Measurements from ENCODE around the gene TPPP2. TPM values are rescaled to one million over a fixed set of nuclear protein-coding genes. Genes with fewer than 3 reads are reported as not detected.

TPPP2 gene
- total RNA-seq, 2 experiments from 2014 or later: not detected

GRCh38 chr14:21071225-21072030 lies 41.4 kb downstream of the TPPP2 start:
- H3K79me2 ChIP-seq (ENCODE audit: insufficient read depth, low read depth, low read length): no peaks in the 10 kb centered on the region
- H3K9me2 ChIP-seq (ENCODE audit: insufficient read depth, low read length): no peaks in the 10 kb centered on the region
- TF ChIP-seq EZH2phosphoT487 (IDR thresholded peaks at IDR 0.05; ENCODE audit: borderline replicate concordance, low read depth, low read length) (no peak), CTCF (conservative IDR thresholded peaks at IDR 0.05; ENCODE audit: low read length) (no peak)
- no peaks in the 10 kb centered on the region for H3K36me3 ChIP-seq (ENCODE audit: insufficient read depth, low read length)
- peak overlapping the region; percentile 83 for H2AFZ ChIP-seq (ENCODE audit: low read length)
- peak overlapping the region; percentile 87 for H3K4me2 ChIP-seq (ENCODE audit: low read length)
- ChIA-PET CTCF (ENCODE audit: unreplicated experiment) (interaction anchor here (0.6 to 2.0 kb wide), 11 partner anchors 9 to 111 kb away, joined by 3 to 16 read pairs (median 7); no protein-coding TSS in a partner anchor), POLR2A (interaction anchor here (0.6 to 2.7 kb wide), 15 partner anchors 8 to 441 kb away, joined by 3 to 31 read pairs (median 5); partner anchors contain the start of gene ANG)
- no peaks in the 10 kb centered on the region for H3K9me3 ChIP-seq (ENCODE audit: low read length)
- H4K20me1 ChIP-seq (ENCODE audit: insufficient read depth, low read length): no peaks in the 10 kb centered on the region
- peak overlapping the region; percentile 28 for H3K27ac ChIP-seq (ENCODE audit: low read depth, low read length, poor library complexity, severe bottlenecking)
- H3K4me1 ChIP-seq (ENCODE audit: insufficient read depth, low read length, poor library complexity, severe bottlenecking): peaks cover 41% of the 10 kb centered on the region
- no TSS peak for BruUV-seq (replicated peaks)
- H3K4me3 ChIP-seq (ENCODE audit: low read depth, low read length, poor library complexity, severe bottlenecking): peak overlapping the region; percentile 68
- peak; percentile 93 for DNase-seq (ENCODE audit: low spot score)
- intact Hi-C loops (cut with micrococcal nuclease; ENCODE audit: unreplicated experiment): loop anchor here (1.0 to 2.0 kb wide), 2 partner anchors 15 to 32 kb away; no protein-coding TSS in a partner anchor

GRCh38 chr14:21072031-21072473 lies 42.0 kb downstream of the TPPP2 start:
- TF ChIP-seq EZH2phosphoT487 (IDR thresholded peaks at IDR 0.05; ENCODE audit: borderline replicate concordance, low read depth, low read length) (no peak), CTCF (conservative IDR thresholded peaks at IDR 0.05; ENCODE audit: low read length) (no peak)
- Histone ChIP-seq H3K4me3 (ENCODE audit: low read depth, low read length, poor library complexity, severe bottlenecking) (peak overlapping the region; percentile 68), H3K27ac (ENCODE audit: low read depth, low read length, poor library complexity, severe bottlenecking) (peak overlapping the region; percentile 28), H3K4me2 (ENCODE audit: low read length) (peak overlapping the region; percentile 87), H3K79me2 (ENCODE audit: insufficient read depth, low read depth, low read length) (no peaks in the 10 kb centered on the region), H3K4me1 (ENCODE audit: insufficient read depth, low read length, poor library complexity, severe bottlenecking) (peaks cover 41% of the 10 kb centered on the region), H3K36me3 (ENCODE audit: insufficient read depth, low read length) (no peaks in the 10 kb centered on the region), H3K9me2 (ENCODE audit: insufficient read depth, low read length) (no peaks in the 10 kb centered on the region), H3K9me3 (ENCODE audit: low read length) (no peaks in the 10 kb centered on the region), H4K20me1 (ENCODE audit: insufficient read depth, low read length) (no peaks in the 10 kb centered on the region), H2AFZ (ENCODE audit: low read length) (peak overlapping the region; percentile 83)
- intact Hi-C loops (cut with micrococcal nuclease; ENCODE audit: unreplicated experiment): no loop called here
- no peak for DNase-seq (ENCODE audit: low spot score)
- ChIA-PET CTCF (ENCODE audit: unreplicated experiment) (interaction anchor here (0.6 to 2.0 kb wide), 4 partner anchors 16 to 112 kb away, joined by 7 to 16 read pairs (median 9); no protein-coding TSS in a partner anchor), POLR2A (interaction anchor here (0.6 to 2.7 kb wide), 12 partner anchors 8 to 442 kb away, joined by 3 to 31 read pairs (median 6); partner anchors contain the start of gene ANG)
- BruUV-seq (replicated peaks): no TSS peak
